MG63 (cell line): ENCODE data around the gene CRYAB. TPM values are rescaled to one million over a fixed set of nuclear protein-coding genes. Genes with fewer than 3 reads are reported as not detected.
A peak's percentile ranks its signal among the peaks of the same experiment; 100 is the strongest.

Source experiments
- DNase-seq: peaks from one replicate; pipeline ENCODE4 v3.0.0-alpha.2; 2020
- H3K27me3 ChIP-seq: fragments of 250-450 bp; sonication (Bioruptor Pico); 2 replicates; pipeline ENCODE4 v1.5.1; 2020; ENCODE audit warnings: mild to moderate bottlenecking, moderate library complexity
- H3K36me3 ChIP-seq: fragments of 250-450 bp; sonication (Bioruptor Pico); 2 replicates; pipeline ENCODE4 v1.5.1; 2020; ENCODE audit warnings: mild to moderate bottlenecking, moderate library complexity
- H3K4me3 ChIP-seq: fragments of 250-450 bp; sonication (Bioruptor Pico); 2 replicates; pipeline ENCODE4 v1.5.1; 2020; ENCODE audit warnings: mild to moderate bottlenecking, moderate library complexity
- H3K9me3 ChIP-seq: fragments of 250-450 bp; sonication (Bioruptor Pico); 2 replicates; pipeline ENCODE4 v1.5.1; 2020; ENCODE audit warnings: mild to moderate bottlenecking, moderate library complexity
- total RNA-seq: library from RNA; depleted of rRNA; stranded (reverse); fragments of >200 nt; shearing (Covaris generic); gene quantifications from 2 replicates; pipeline ENCODE4 v1.2.3, GENCODE V29; 2014; ENCODE audit warnings: low replicate concordance; rRNA removed

Gene CRYAB
- 0.67 and 15.7 TPM in 2 replicates for total RNA-seq

GRCh38 chr11:111911563-111912401, at the start of gene CRYAB:
CRYAB (minus strand) TSS chr11:111911770; CDS start chr11:111911724, 46 bp downstream.
- no peaks in the 10 kb centered on the region; the same call in 1 of the 2 replicates for H3K36me3 ChIP-seq
- peak within 1 kb of the TSS; percentile 24 for H3K4me3 ChIP-seq
- peak; percentile 88 for DNase-seq
- no peaks in the 10 kb centered on the region for H3K9me3 ChIP-seq
- no peaks in the 10 kb centered on the region for H3K27me3 ChIP-seq

DNA sequence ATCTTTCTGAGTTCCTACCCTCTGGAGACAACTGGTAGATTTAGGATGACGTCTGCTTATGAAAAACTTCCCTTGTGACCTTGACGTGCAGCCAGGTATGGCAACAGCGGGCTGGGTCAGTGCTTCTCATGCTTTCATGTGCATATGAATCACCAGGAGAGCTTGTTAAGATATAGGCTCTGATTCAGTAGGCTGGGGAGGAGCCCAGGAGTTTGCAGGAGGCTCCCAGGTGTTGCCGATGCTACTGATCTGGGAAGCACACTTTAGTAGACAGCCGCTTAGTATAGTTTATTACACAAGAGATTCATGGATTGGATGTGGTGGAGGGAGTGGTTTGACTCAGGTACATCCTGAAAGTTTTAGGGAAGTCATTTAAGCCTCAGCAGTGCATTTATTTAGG, 49.3 kb upstream of the CRYAB start:
- H3K27me3 ChIP-seq, result no peaks in the 10 kb centered on the region
- H3K36me3 ChIP-seq, result no peaks in the 10 kb centered on the region; the same call in 1 of the 2 replicates
- H3K4me3 ChIP-seq, result no peak overlapping the region
- no peaks in the 10 kb centered on the region for H3K9me3 ChIP-seq
- DNase-seq, result no peak

DNA sequence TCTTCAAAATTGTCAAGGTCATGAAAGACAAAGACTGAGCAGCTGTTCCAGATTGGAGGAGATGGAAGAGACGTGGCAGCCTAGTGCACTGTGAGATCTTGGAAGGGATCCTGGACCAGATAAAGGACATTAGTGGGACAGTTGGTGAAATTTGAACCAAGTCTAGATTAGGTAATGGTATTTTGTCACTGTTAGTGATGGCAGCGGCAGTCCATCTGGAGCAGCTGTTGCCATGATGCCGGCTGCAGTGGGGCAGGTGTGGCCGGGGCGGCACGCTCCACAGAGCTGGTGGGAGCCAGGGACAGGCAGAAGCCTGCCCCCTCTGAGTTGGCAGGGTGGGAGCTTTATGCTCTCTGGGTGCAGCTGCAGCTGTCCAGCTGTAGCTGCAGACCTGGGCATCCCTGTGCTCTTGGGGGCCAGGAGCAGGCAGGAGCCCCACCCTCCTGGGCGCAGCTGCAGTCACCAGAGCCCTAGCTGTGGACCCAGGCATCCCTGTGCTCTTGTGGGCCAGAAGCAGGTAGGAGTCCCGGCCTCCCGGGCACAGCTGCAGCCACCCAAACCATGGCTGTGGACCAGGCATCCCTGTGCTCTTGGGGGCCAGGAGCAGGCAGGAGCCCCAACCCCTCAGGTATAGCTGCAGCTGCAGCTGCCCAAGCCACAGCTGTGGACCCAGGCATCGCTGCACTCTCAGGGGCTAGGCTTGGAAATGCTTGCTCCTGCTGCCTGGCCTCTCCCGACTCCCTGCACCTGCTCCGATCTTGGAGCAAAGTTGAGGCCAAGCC, 46.3 kb upstream of the CRYAB start:
- no peak for DNase-seq
- Histone ChIP-seq H3K36me3 (no peaks in the 10 kb centered on the region), H3K4me3 (no peak overlapping the region), H3K9me3 (no peaks in the 10 kb centered on the region), H3K27me3 (no peaks in the 10 kb centered on the region)

DNA sequence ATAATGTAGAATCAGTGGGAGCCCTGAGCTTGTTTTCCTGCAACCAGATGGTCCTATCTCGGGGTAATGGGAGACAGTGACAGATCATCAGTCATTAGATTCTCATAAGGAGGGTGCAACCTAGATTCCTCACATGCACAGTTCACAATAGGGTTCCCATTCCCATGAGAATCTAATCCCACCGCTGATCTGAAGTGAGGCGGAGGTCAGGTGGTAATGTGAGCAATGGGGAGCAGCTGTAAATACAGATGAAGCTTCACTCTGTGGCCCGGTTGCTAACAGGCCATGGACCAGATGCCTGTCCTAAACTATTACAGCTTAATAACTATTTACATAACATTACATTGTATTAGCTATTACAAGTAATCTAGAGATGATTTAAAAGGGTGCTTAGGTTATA, 42.6 kb upstream of the CRYAB start:
- DNase-seq, result no peak

DNA sequence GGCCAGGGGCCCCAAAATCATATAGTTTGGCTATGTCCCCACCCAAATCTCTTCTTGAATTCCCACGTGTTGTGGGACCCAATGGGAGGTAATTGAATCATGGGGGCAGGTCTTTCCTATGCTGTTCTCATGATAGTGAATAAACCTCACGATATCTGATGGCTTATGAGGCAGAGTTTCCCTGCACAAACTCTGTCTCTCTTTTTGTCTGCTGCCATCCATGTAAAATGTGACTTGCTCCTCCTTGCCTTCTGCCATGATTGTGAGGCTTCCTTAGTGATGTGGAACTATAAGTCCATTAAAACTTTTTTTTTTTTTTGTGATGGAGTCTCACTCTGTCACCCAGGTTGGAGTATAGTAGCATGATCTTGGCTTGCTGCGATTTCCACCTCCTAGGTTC, 40.0 kb upstream of the CRYAB start:
- Histone ChIP-seq H3K9me3 (no peaks in the 10 kb centered on the region), H3K27me3 (no peaks in the 10 kb centered on the region), H3K4me3 (no peak overlapping the region), H3K36me3 (no peaks in the 10 kb centered on the region)
- DNase-seq, result no peak

More for the DNA sequence above, 42.6 kb upstream of the CRYAB start:
- Histone ChIP-seq H3K36me3 (no peaks in the 10 kb centered on the region), H3K27me3 (no peaks in the 10 kb centered on the region), H3K4me3 (no peak overlapping the region), H3K9me3 (no peaks in the 10 kb centered on the region)

GRCh38 chr11:111949519-111950426, 38.2 kb upstream of the CRYAB start:
- Histone ChIP-seq H3K9me3 (no peaks in the 10 kb centered on the region), H3K4me3 (no peak overlapping the region), H3K27me3 (no peaks in the 10 kb centered on the region), H3K36me3 (no peaks in the 10 kb centered on the region)
- no peak for DNase-seq

- no peak overlapping the region for H3K4me3 ChIP-seq
- no peaks in the 10 kb centered on the region for H3K27me3 ChIP-seq
- H3K9me3 ChIP-seq, result no peaks in the 10 kb centered on the region
- no peaks in the 10 kb centered on the region for H3K36me3 ChIP-seq
- DNase-seq, result no peak
Measured at GRCh38 chr11:111947143-111947542, 35.6 kb upstream of the CRYAB start.

GRCh38 chr11:111946499-111946898, 34.9 kb upstream of the CRYAB start:
- Histone ChIP-seq H3K9me3 (no peaks in the 10 kb centered on the region), H3K27me3 (no peaks in the 10 kb centered on the region), H3K4me3 (no peak overlapping the region), H3K36me3 (no peaks in the 10 kb centered on the region)
- no peak for DNase-seq

DNA sequence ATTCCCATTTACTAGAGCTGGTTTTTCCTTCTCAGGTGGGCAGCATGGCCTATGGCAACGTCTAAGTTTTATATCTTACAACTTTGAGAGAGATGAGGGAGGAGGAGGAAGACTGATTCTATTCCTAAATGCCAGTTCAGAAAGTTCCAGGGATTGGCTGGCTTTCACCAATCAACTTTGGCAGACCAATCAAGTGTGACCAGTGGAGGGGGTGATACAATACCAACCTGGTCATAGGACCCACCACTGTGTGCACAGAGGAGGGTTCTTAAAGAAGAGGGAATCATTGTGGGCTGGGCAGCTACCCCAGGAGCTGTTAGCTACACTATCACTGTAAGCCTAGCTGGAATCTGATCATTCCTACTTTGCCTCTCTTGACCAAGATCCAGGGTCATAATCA, 33.6 kb upstream of the CRYAB start:
- no peaks in the 10 kb centered on the region for H3K27me3 ChIP-seq
- no peaks in the 10 kb centered on the region for H3K36me3 ChIP-seq
- DNase-seq, result peak; percentile 49
- H3K4me3 ChIP-seq, result no peak overlapping the region
- H3K9me3 ChIP-seq, result no peaks in the 10 kb centered on the region

GRCh38 chr11:111944651-111945051, 33.1 kb upstream of the CRYAB start:
- Histone ChIP-seq H3K9me3 (no peaks in the 10 kb centered on the region), H3K36me3 (no peaks in the 10 kb centered on the region), H3K27me3 (no peaks in the 10 kb centered on the region), H3K4me3 (no peak overlapping the region)
- DNase-seq, result peak; percentile 37

- H3K36me3 ChIP-seq, result no peaks in the 10 kb centered on the region
- H3K4me3 ChIP-seq, result no peak overlapping the region
- H3K9me3 ChIP-seq, result no peaks in the 10 kb centered on the region
- H3K27me3 ChIP-seq, result no peaks in the 10 kb centered on the region
- DNase-seq, result peak; percentile 46
Measured at GRCh38 chr11:111944139-111944538, 32.6 kb upstream of the CRYAB start.

DNA sequence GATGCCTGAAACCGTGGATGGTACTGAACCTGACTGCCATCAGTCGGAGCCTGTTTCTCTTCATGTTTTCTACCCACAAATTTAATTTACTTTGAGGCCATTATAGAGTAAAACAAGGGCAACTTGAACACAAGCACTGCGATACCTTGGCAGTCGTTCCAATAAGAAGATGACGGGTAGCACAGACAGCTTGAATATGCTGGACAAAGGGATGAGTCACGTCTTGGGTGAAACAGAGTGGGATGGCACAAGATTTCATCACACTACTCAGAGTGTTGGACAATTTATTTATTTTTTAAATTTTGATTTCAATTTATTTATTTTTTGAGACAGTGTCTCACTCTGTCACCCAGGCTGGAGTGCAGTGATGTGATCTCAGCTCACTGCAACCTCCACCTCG, 31.3 kb upstream of the CRYAB start:
- Histone ChIP-seq H3K4me3 (no peak overlapping the region), H3K9me3 (no peaks in the 10 kb centered on the region), H3K36me3 (no peaks in the 10 kb centered on the region), H3K27me3 (no peaks in the 10 kb centered on the region)
- DNase-seq, result peak; percentile 84

- peak; percentile 93 for DNase-seq
- Histone ChIP-seq H3K4me3 (no peak overlapping the region), H3K9me3 (no peaks in the 10 kb centered on the region), H3K36me3 (no peaks in the 10 kb centered on the region), H3K27me3 (no peaks in the 10 kb centered on the region)
Measured at GRCh38 chr11:111941963-111942362, 30.4 kb upstream of the CRYAB start.

DNA sequence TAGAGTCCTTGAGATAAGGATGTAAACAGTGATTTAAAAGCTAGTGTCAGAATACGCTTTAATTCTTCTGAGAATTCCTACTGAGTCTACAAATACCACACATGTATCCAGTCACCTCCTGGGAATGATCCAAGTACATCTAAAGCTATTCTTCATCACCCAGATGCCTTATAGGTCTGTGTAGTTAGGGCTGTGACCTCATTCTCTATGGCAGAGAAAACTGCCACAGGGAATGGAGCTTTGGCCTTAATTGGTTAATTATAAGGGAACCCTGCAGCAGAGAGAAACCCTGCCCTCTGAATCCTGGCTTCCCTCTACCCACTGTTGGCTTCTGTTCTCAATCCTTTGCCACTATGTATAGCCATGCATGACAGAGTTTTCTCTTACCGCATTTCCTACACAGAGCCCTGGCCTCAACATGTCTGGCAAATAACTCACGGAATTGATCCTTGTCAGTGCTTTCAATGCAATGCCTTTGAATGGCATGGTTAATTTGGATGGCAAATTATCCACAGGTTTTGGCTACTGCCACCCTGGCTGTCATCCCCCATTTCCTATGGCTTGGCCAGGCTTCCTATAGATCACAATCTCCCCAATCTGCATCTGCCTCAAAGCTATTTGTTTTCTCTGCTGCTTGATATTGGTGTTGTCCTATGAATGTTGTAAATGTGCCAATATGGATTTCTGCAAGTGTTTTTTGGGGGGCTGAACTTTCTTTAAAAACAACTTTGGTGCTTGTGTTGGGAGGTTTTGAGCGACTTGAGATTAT, 28.4 kb upstream of the CRYAB start:
- Histone ChIP-seq H3K27me3 (no peaks in the 10 kb centered on the region), H3K36me3 (no peaks in the 10 kb centered on the region), H3K4me3 (no peak overlapping the region), H3K9me3 (no peaks in the 10 kb centered on the region)
- peak; percentile 59 for DNase-seq

DNA sequence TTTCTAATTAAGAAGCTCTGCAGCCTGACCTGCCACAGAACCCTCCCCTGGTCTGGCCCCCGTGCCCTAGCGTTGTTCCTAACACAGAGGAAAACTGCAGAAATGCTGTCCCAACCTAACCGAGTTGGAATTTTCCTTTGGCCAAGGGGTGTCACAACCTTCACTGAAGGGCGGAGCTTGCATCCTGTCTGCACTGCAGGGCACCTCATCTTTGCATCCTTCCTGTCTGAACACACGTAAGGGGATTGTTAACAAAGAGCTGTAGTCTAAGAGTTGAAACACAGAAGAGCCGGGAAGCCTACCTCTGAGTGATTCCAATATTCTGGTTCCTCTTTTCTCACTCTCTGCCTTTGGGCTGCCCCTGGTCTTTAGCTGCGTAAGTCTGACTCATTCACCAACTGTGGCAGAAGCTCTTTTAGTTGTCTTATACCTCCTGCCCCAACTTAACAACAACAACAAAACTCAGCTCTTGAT, 27.2 kb upstream of the CRYAB start:
- no peaks in the 10 kb centered on the region for H3K27me3 ChIP-seq
- no peaks in the 10 kb centered on the region for H3K36me3 ChIP-seq
- peak; percentile 58 for DNase-seq
- peak overlapping the region; percentile 6 for H3K4me3 ChIP-seq
- no peaks in the 10 kb centered on the region for H3K9me3 ChIP-seq

- peak overlapping the region; percentile 53 for H3K4me3 ChIP-seq
- no peaks in the 10 kb centered on the region for H3K9me3 ChIP-seq
- DNase-seq, result no peak
- no peaks in the 10 kb centered on the region for H3K36me3 ChIP-seq
- H3K27me3 ChIP-seq, result no peaks in the 10 kb centered on the region
Measured at GRCh38 chr11:111937844-111938243, 26.3 kb upstream of the CRYAB start.
